Measurements from ENCODE around the gene FBLN5. TPM values are rescaled to one million over a fixed set of nuclear protein-coding genes. Genes with fewer than 3 reads are reported as not detected.

Gene FBLN5
- total and polyA plus RNA-seq, 9 donors: 39.2 to 353 (median 137) TPM

DNA sequence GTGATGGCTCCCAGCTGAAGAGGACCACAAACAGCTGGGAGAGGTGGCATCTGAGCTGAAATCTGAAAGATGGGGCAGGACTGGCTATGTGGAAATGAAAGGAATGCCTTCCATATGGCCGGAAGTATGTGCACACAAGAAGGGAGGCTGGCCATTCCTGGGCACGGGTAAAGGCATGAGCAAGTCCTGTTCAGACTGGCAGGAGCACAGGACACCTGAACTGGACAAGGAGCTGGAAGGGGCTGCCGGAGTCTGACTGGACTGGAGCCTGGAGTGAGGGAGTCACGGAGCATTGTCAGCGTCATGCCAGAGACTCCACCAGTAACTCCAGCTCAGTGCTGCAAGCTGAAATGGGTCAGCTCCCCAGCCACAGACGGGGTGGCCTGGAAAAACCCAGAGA, 68.3 kb downstream of the FBLN5 start:
- DNase-seq: no peak
- TF ChIP-seq POLR2A (IDR thresholded peaks at IDR 0.05) (no peak), EP300 (IDR thresholded peaks at IDR 0.05) (no peak)
- TF ChIP-seq, protein P1, sequence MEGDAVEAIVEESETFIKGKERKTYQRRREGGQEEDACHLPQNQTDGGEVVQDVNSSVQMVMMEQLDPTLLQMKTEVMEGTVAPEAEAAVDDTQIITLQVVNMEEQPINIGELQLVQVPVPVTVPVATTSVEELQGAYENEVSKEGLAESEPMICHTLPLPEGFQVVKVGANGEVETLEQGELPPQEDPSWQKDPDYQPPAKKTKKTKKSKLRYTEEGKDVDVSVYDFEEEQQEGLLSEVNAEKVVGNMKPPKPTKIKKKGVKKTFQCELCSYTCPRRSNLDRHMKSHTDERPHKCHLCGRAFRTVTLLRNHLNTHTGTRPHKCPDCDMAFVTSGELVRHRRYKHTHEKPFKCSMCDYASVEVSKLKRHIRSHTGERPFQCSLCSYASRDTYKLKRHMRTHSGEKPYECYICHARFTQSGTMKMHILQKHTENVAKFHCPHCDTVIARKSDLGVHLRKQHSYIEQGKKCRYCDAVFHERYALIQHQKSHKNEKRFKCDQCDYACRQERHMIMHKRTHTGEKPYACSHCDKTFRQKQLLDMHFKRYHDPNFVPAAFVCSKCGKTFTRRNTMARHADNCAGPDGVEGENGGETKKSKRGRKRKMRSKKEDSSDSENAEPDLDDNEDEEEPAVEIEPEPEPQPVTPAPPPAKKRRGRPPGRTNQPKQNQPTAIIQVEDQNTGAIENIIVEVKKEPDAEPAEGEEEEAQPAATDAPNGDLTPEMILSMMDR (IDR thresholded peaks at IDR 0.05): no peak
- WGBS, 3 donors: 74 to 94% (median 80%) methylated on average over 6 of the region's 6 CpGs
- no peaks in the 10 kb centered on the region for H3K9me3 ChIP-seq
- H3K36me3 ChIP-seq: no peaks in the 10 kb centered on the region
- intact Hi-C loops (cut with DNase I): no loop called here
- no peaks in the 10 kb centered on the region for H3K4me1 ChIP-seq (ENCODE audit: insufficient read depth)
- no peak overlapping the region for H3K27ac ChIP-seq
- H3K4me3 ChIP-seq: no peak overlapping the region
- no peaks in the 10 kb centered on the region for H3K27me3 ChIP-seq

DNA sequence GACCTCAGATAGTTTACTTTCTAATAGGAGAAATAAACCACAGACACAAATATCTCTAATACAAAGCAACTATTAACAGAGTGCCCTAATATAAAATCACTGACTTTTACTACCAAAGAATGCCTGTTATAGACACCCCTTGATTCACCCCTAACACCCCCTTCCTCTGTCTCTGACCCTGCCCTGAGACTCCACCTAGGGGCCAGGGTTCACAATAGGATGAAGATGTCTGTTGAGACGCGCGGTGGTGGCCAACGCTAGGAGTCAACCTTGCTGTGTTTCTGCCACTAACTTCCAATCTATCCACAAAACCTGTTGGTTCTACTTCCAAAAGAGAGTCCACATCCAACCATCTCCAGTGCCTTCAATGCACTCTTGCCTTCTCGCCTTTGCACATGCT, 69.2 kb downstream of the FBLN5 start:
- Histone ChIP-seq H3K4me1 (ENCODE audit: insufficient read depth) (no peaks in the 10 kb centered on the region), H3K36me3 (no peaks in the 10 kb centered on the region)
- TF ChIP-seq, protein P1 (IDR thresholded peaks at IDR 0.05): no peak
- TF ChIP-seq POLR2A (IDR thresholded peaks at IDR 0.05) (no peak), EP300 (IDR thresholded peaks at IDR 0.05) (no peak)

DNA sequence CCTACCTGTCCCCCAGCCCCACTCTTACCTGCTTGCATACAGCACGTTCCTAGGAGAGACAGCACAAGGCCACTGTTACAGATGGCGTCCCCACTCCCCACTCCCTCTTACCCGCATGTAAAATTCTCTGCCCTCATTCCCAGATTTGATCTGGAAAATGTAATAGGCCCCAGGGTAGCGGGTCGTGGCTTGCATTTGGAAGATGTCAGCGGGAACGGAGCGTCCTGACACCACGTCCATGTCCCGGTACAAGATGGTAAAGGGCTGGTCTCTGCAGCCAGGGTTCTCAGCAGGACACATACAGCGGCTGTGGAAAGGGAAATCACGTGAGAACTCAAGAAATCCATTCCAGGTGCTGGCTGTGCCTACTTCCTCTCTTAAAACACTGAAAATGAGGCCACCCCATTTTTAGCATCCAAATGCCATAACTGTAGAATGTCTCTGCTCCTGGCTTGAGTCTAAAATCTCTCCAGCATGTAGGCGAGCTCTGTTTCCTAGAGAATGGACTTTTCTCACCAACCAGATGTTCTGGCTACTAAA, 70.0 kb downstream of the FBLN5 start:
- no peaks in the 10 kb centered on the region for H3K36me3 ChIP-seq
- H3K4me1 ChIP-seq (ENCODE audit: insufficient read depth): no peaks in the 10 kb centered on the region
- no peaks in the 10 kb centered on the region for H3K27me3 ChIP-seq
- H3K27ac ChIP-seq: no peak overlapping the region
- H3K9me3 ChIP-seq: no peaks in the 10 kb centered on the region
- DNase-seq: no peak
- no peak for TF ChIP-seq POLR2A (IDR thresholded peaks at IDR 0.05)
- TF ChIP-seq, protein P1 (IDR thresholded peaks at IDR 0.05): no peak
- no peak for TF ChIP-seq EP300 (IDR thresholded peaks at IDR 0.05)
- H3K4me3 ChIP-seq: no peak overlapping the region
- WGBS, 3 donors: 85 to 87% (median 87%) methylated on average over 13 of the region's 13 CpGs
- intact Hi-C loops (cut with DNase I): no loop called here

More for the DNA sequence above, 69.2 kb downstream of the FBLN5 start:
- Histone ChIP-seq H3K4me3 (no peak overlapping the region), H3K27ac (no peak overlapping the region), H3K27me3 (no peaks in the 10 kb centered on the region), H3K9me3 (no peaks in the 10 kb centered on the region)
- intact Hi-C loops (cut with DNase I): no loop called here
- 96 to 98% (median 97%) methylated on average over 5 of the region's 5 CpGs for WGBS, 3 donors
- no peak for DNase-seq

DNA sequence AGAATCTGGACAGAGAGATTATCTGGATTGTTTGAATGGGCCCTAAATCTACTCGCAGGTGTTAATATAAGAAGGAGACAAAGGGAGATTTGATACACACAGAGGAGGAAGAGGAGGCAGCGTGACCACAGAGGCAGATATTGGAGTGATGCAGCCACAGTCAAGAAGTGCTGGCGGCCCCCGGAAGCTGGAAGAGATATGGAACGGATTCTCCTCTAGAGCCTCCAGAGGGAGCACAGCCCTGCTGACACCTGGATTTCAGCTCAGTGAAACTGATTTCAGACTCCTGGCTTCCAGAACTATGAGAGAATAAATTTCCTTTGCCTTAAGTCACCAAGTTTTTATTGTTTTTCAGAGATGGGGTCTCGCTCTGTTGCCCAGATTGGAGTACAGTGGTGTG, 71.0 kb downstream of the FBLN5 start:
- no peaks in the 10 kb centered on the region for H3K36me3 ChIP-seq
- intact Hi-C loops (cut with DNase I): no loop called here
- H3K4me1 ChIP-seq (ENCODE audit: insufficient read depth): no peaks in the 10 kb centered on the region
- no peak for DNase-seq
- no peaks in the 10 kb centered on the region for H3K27me3 ChIP-seq
- TF ChIP-seq POLR2A (IDR thresholded peaks at IDR 0.05): no peak
- TF ChIP-seq, protein P1 (IDR thresholded peaks at IDR 0.05): no peak
- TF ChIP-seq EP300 (IDR thresholded peaks at IDR 0.05): no peak
- no peaks in the 10 kb centered on the region for H3K9me3 ChIP-seq
- no peak overlapping the region for H3K27ac ChIP-seq
- WGBS, 3 donors: 86 to 90% (median 87%) methylated on average over 6 of the region's 6 CpGs
- no peak overlapping the region for H3K4me3 ChIP-seq
